Measurements from ENCODE around the gene PDLIM5.

PDLIM5 gene

DNA sequence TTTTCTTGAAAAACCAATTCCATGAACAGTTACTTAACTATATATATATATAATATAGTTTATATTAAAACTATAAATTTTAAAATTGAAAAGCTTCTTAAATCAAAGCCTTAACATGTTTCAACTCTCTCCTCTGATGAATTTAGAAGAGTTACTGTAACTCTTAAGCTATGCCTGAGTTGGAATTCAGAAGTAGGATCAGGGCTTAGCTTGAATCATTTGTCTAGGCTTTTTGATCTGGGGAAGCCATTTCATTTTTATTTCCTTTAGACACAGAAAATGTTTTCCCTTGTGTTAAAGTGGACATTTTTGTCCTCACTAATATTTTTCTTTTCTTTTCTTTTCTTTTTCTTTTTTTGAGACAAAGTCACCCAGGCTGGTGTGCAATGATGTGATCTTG lies 40.4 kb upstream of the PDLIM5 start:
- Histone ChIP-seq H3K27ac (ENCODE audit: low read length) (no peak overlapping the region), H3K4me3 (ENCODE audit: low read length) (no peak overlapping the region), H3K4me1 (ENCODE audit: control insufficient read depth, insufficient read depth, low read length) (no peaks in the 10 kb centered on the region), H3K36me3 (ENCODE audit: control insufficient read depth, insufficient read depth, low read length) (no peaks in the 10 kb centered on the region), H3K9me3 (ENCODE audit: control insufficient read depth, insufficient read depth, low read length) (no peaks in the 10 kb centered on the region), H3K27me3 (ENCODE audit: control insufficient read depth, insufficient read depth, low read length) (no peaks in the 10 kb centered on the region)
- no peak for DNase-seq (ENCODE audit: low read depth, low spot score)

DNA sequence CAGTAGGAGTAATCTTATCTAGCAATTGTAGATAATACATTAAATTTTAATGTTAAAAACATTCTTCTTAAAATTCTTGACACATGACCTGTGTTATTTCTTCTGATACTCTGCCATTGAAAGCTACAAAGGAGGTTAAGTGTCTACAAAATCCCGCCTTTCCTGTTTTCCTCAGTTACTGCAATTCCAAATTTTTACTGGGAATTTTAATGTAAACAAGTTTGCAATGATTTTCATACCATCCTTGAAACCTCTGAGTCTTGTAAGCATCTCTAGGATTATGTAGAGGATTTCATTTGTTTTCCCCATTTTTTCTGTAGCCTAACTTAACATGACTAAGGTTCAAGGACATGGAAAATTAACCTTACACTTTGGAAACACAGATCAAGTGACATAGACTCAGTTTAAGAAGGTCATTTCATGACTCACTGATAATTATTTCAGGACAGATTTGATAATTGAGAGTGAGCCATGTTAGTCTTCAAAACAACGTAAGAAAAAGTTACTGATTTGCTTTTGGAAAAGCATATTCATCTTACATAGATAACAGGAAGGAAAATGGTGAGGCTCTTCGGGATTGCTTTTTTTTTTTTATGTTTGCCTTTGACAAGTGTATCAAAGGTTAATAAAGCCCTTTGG lies 39.6 kb upstream of the PDLIM5 start:
- Histone ChIP-seq H3K36me3 (ENCODE audit: control insufficient read depth, insufficient read depth, low read length) (no peaks in the 10 kb centered on the region), H3K27me3 (ENCODE audit: control insufficient read depth, insufficient read depth, low read length) (no peaks in the 10 kb centered on the region), H3K4me1 (ENCODE audit: control insufficient read depth, insufficient read depth, low read length) (no peaks in the 10 kb centered on the region), H3K9me3 (ENCODE audit: control insufficient read depth, insufficient read depth, low read length) (no peaks in the 10 kb centered on the region), H3K4me3 (ENCODE audit: low read length) (no peak overlapping the region), H3K27ac (ENCODE audit: low read length) (no peak overlapping the region)
- no CpG with 5 or more reads among the region's 3 CpGs for WGBS (ENCODE audit: insufficient coverage, insufficient read length)
- DNase-seq (ENCODE audit: low read depth, low spot score), result no peak

DNA sequence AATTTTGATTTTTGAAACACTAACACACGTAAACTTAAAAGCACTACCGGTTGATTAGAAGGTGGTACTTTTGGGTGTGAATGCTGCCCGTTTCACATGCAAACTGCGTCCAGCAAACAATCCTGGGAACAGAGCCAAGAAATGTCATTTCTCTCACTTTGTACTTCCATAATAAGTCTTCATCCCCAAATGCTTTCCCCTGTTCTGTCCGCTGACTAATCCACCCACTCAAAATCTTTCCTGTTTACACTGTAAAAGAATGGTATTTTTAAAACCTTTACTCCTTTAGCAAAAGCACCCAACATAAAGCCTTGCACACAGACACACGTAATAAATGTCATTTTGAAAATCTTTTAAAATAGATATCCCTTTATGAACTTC lies 39.1 kb upstream of the PDLIM5 start:
- no peak overlapping the region for H3K27ac ChIP-seq (ENCODE audit: low read length)
- H3K4me1 ChIP-seq (ENCODE audit: control insufficient read depth, insufficient read depth, low read length), result no peaks in the 10 kb centered on the region
- WGBS (ENCODE audit: insufficient coverage, insufficient read length), result no CpG with 5 or more reads among the region's 6 CpGs
- no peaks in the 10 kb centered on the region for H3K27me3 ChIP-seq (ENCODE audit: control insufficient read depth, insufficient read depth, low read length)
- no peak for DNase-seq (ENCODE audit: low read depth, low spot score)
- no peaks in the 10 kb centered on the region for H3K9me3 ChIP-seq (ENCODE audit: control insufficient read depth, insufficient read depth, low read length)
- no peak overlapping the region for H3K4me3 ChIP-seq (ENCODE audit: low read length)
- H3K36me3 ChIP-seq (ENCODE audit: control insufficient read depth, insufficient read depth, low read length), result no peaks in the 10 kb centered on the region

DNA sequence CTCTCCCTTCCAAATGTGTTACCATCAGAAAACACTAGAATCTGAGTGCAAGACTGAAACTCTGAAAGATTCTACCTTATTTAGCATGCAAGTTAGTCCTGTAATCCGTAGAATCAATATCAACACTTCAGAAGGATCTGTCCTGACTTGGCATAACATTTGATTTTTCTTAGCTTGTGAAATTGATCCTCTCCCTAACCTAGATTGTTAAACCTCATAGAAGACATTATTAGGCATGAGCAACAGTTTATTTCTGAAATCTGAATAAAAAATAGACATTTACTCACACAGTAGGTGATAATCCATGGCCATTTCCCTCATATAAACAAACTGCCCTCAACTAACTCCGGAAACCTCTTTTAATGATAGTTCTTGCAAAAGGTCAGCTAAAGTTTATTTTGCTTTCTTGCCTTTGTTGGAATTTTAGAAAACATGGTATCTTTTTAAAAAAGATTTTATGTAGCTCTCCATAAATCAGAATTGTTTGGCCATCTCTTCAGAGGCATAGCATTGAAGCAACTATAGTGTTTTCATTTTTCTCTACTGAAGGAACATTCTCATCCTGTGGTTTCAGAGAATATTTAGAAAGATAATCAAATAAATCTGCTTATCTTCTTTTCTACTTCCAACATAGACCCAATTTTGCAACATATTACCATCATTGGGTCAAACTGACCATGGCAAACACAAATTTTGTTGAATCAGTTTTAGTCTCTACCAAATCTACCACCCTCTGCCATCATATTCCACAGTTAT lies 38.5 kb upstream of the PDLIM5 start:
- Histone ChIP-seq H3K4me1 (ENCODE audit: control insufficient read depth, insufficient read depth, low read length) (no peaks in the 10 kb centered on the region), H3K27ac (ENCODE audit: low read length) (no peak overlapping the region), H3K9me3 (ENCODE audit: control insufficient read depth, insufficient read depth, low read length) (no peaks in the 10 kb centered on the region), H3K36me3 (ENCODE audit: control insufficient read depth, insufficient read depth, low read length) (no peaks in the 10 kb centered on the region), H3K27me3 (ENCODE audit: control insufficient read depth, insufficient read depth, low read length) (no peaks in the 10 kb centered on the region), H3K4me3 (ENCODE audit: low read length) (no peak overlapping the region)
- DNase-seq (ENCODE audit: low read depth, low spot score), result no peak
- WGBS (ENCODE audit: insufficient coverage, insufficient read length), result no CpG with 5 or more reads among the region's 2 CpGs

DNA sequence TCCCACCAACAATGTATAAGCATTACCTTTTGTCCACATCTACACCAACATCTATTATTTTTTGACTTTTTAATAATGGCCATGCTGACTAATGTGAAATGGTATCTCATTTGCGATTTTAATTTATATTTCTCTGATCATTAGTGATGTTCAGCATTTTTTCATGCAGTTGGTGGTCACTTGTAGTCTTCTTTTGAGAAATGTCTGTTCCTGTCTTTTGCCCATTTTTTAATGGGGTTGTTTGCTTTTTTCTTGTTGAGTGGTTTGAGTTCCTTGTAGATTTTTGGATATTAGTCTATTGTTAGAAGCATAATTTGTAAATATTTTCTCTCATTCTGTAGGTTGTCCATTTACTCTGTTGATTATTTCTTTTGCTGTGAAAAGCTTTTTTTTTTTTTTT lies 36.8 kb upstream of the PDLIM5 start:
- H3K4me1 ChIP-seq (ENCODE audit: control insufficient read depth, insufficient read depth, low read length), result no peaks in the 10 kb centered on the region
- H3K9me3 ChIP-seq (ENCODE audit: control insufficient read depth, insufficient read depth, low read length), result no peaks in the 10 kb centered on the region
- no peaks in the 10 kb centered on the region for H3K36me3 ChIP-seq (ENCODE audit: control insufficient read depth, insufficient read depth, low read length)
- WGBS (ENCODE audit: insufficient coverage, insufficient read length), result no CpG with 5 or more reads among the region's 1 CpG
- DNase-seq (ENCODE audit: low read depth, low spot score), result no peak
- no peaks in the 10 kb centered on the region for H3K27me3 ChIP-seq (ENCODE audit: control insufficient read depth, insufficient read depth, low read length)
- H3K4me3 ChIP-seq (ENCODE audit: low read length), result no peak overlapping the region
- H3K27ac ChIP-seq (ENCODE audit: low read length), result no peak overlapping the region

DNA sequence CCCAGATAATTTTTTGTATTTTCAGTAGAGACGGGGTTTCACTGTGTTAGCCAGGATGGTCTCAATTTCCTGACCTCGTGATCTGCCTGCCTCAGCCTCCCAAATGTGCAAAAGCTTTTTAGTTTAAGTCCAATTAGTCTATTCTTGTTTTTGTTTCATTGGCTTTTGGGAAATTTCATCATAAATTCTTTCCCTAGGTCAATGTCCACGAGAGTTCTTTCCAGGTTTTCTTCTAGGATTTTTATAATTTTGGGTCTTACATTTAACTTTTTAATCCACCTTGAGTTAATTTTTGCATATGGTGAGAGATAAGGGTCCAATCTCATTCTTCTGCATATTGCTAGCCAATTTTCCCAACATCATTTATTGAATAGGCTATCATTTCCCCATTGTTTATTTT lies 36.3 kb upstream of the PDLIM5 start:
- Histone ChIP-seq H3K4me1 (ENCODE audit: control insufficient read depth, insufficient read depth, low read length) (no peaks in the 10 kb centered on the region), H3K9me3 (ENCODE audit: control insufficient read depth, insufficient read depth, low read length) (no peaks in the 10 kb centered on the region), H3K4me3 (ENCODE audit: low read length) (no peak overlapping the region), H3K36me3 (ENCODE audit: control insufficient read depth, insufficient read depth, low read length) (no peaks in the 10 kb centered on the region), H3K27me3 (ENCODE audit: control insufficient read depth, insufficient read depth, low read length) (no peaks in the 10 kb centered on the region), H3K27ac (ENCODE audit: low read length) (no peak overlapping the region)
- no peak for DNase-seq (ENCODE audit: low read depth, low spot score)
- no CpG with 5 or more reads among the region's 3 CpGs for WGBS (ENCODE audit: insufficient coverage, insufficient read length)

DNA sequence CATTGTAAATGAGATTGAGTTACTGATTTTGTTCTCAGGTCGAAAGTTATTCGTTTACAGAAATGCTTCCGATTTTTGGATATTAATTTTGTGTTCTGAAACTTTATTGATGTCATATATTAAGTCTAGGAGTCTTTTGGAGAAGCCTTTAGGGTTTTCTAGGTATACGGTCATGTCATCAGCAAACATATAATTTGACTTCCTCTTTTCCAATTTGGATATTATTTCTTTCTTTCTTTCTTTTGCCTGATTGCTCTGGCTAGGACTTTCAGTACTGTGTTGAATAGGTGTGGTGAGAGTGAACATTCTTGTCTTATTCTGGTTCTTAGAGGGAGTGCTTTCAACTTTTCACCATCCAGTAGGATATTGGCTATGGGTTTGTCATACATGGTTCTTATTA lies 35.4 kb upstream of the PDLIM5 start:
- H3K4me1 ChIP-seq (ENCODE audit: control insufficient read depth, insufficient read depth, low read length), result no peaks in the 10 kb centered on the region
- no peaks in the 10 kb centered on the region for H3K27me3 ChIP-seq (ENCODE audit: control insufficient read depth, insufficient read depth, low read length)
- DNase-seq (ENCODE audit: low read depth, low spot score), result no peak
- H3K36me3 ChIP-seq (ENCODE audit: control insufficient read depth, insufficient read depth, low read length), result no peaks in the 10 kb centered on the region
- H3K9me3 ChIP-seq (ENCODE audit: control insufficient read depth, insufficient read depth, low read length), result no peaks in the 10 kb centered on the region
- 100% methylated on average over 1 of the region's 4 CpGs for WGBS (ENCODE audit: insufficient coverage, insufficient read length)
- no peak overlapping the region for H3K4me3 ChIP-seq (ENCODE audit: low read length)
- H3K27ac ChIP-seq (ENCODE audit: low read length), result no peak overlapping the region

DNA sequence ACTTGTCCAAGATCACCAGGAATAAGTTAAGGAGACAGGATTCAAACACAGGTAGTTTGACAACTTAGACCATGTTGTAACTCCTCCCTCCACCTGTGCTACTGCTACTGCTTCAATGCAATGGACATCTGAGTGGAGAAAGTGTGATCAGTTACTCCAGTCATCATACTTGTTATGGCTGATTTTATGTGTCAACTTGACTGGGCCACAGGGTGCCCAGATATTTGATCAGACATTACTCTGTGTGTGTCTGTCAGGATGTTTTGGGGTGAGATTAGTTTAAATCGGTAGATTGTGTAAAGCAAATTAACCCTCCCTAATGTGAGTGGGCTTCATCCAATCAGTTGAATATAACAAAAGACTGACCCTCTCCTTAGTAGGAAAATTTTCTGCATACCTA lies 34.8 kb upstream of the PDLIM5 start:
- Histone ChIP-seq H3K27me3 (ENCODE audit: control insufficient read depth, insufficient read depth, low read length) (no peaks in the 10 kb centered on the region), H3K36me3 (ENCODE audit: control insufficient read depth, insufficient read depth, low read length) (no peaks in the 10 kb centered on the region), H3K9me3 (ENCODE audit: control insufficient read depth, insufficient read depth, low read length) (no peaks in the 10 kb centered on the region), H3K4me1 (ENCODE audit: control insufficient read depth, insufficient read depth, low read length) (no peaks in the 10 kb centered on the region), H3K27ac (ENCODE audit: low read length) (no peak overlapping the region), H3K4me3 (ENCODE audit: low read length) (no peak overlapping the region)
- DNase-seq (ENCODE audit: low read depth, low spot score), result no peak
- WGBS (ENCODE audit: insufficient coverage, insufficient read length), result no CpG with 5 or more reads among the region's 1 CpG

DNA sequence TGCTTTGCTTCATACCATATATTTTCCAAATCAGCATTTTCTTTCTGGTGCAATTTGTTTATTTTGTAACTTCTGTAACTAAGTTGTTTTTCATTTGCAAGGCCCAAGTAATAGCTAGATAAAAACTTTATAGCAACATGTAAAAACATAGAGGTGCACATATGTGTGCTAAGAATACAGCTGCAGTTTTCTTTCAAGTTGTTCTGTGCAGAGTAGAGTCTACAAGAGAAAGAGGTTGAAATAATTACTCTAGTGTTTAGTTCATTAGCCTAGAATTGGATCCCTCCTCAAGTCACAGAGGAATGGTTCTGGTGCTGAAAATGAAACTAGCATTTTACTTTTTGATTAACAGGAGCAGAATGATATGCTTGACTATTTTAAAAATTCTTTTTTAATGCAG lies 32.2 kb upstream of the PDLIM5 start:
- no peaks in the 10 kb centered on the region for H3K4me1 ChIP-seq (ENCODE audit: control insufficient read depth, insufficient read depth, low read length)
- H3K9me3 ChIP-seq (ENCODE audit: control insufficient read depth, insufficient read depth, low read length), result no peaks in the 10 kb centered on the region
- no peak for DNase-seq (ENCODE audit: low read depth, low spot score)
- no peaks in the 10 kb centered on the region for H3K27me3 ChIP-seq (ENCODE audit: control insufficient read depth, insufficient read depth, low read length)
- H3K27ac ChIP-seq (ENCODE audit: low read length), result no peak overlapping the region
- H3K36me3 ChIP-seq (ENCODE audit: control insufficient read depth, insufficient read depth, low read length), result no peaks in the 10 kb centered on the region
- no peak overlapping the region for H3K4me3 ChIP-seq (ENCODE audit: low read length)

DNA sequence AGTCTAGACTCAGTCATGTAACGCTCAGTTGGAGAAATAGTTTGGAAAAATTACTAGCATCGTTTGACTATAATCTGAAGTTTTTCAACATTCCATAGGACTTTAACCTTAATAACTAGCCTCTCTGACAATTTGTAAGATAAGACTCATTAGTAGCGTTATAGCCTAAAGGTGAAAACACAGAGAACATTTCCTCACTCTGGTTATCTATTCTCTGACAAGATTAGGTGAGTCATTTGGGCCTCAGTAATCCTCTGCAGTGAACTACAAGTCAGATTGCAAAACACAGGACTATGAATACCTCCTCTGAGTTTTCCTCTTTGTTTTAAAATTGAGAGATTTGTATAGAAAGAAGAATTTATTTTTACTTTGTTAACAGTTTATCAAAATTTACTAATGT lies 31.8 kb upstream of the PDLIM5 start:
- Histone ChIP-seq H3K4me1 (ENCODE audit: control insufficient read depth, insufficient read depth, low read length) (no peaks in the 10 kb centered on the region), H3K27me3 (ENCODE audit: control insufficient read depth, insufficient read depth, low read length) (no peaks in the 10 kb centered on the region), H3K4me3 (ENCODE audit: low read length) (no peak overlapping the region), H3K9me3 (ENCODE audit: control insufficient read depth, insufficient read depth, low read length) (no peaks in the 10 kb centered on the region), H3K27ac (ENCODE audit: low read length) (no peak overlapping the region), H3K36me3 (ENCODE audit: control insufficient read depth, insufficient read depth, low read length) (no peaks in the 10 kb centered on the region)
- DNase-seq (ENCODE audit: low read depth, low spot score), result no peak
- WGBS (ENCODE audit: insufficient coverage, insufficient read length), result no CpG with 5 or more reads among the region's 3 CpGs

DNA sequence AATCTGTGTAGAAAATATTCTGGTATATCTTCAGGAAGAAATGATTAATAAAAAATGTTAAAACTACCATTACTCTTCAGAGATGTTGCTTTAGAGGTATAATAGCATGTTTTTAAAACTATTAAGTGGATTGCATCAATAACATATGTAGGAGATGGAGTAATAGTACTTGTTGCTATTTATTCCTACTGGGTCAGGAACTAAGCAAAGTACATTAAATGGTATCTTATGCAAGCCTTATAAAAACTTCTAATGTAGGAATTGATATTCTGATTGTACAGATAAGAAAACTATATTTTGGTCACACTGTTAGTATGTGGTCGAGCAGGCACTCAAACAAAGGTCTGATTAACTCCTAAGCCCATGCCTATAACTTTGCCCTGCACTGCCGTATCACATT lies 31.4 kb upstream of the PDLIM5 start:
- Histone ChIP-seq H3K27ac (ENCODE audit: low read length) (no peak overlapping the region), H3K4me3 (ENCODE audit: low read length) (no peak overlapping the region), H3K36me3 (ENCODE audit: control insufficient read depth, insufficient read depth, low read length) (no peaks in the 10 kb centered on the region), H3K9me3 (ENCODE audit: control insufficient read depth, insufficient read depth, low read length) (no peaks in the 10 kb centered on the region), H3K27me3 (ENCODE audit: control insufficient read depth, insufficient read depth, low read length) (no peaks in the 10 kb centered on the region), H3K4me1 (ENCODE audit: control insufficient read depth, insufficient read depth, low read length) (no peaks in the 10 kb centered on the region)
- no peak for DNase-seq (ENCODE audit: low read depth, low spot score)
- WGBS (ENCODE audit: insufficient coverage, insufficient read length), result no CpG with 5 or more reads among the region's 2 CpGs
